Spleen (tissue), 7 donors: ENCODE results near the gene AP5Z1.

Experiments
- POLR2A ChIP-seq, 3 donors: fragments of 450-650 bp; IDR thresholded peaks; one replicate each; pipeline ENCODE4 v1.5.1; 2017; ENCODE audit warnings: antibody characterized with exemption in 3 of 3, mild to moderate bottlenecking in 1 of 3
- TF ChIP-seq, protein P1 (sequence below), 11 experiments: fragments of 200-600 bp in 7 of 11; fragments of 450-650 bp in 4 of 11; sonication (generic) in 4 of 11; IDR thresholded peaks in 8 of 11; conservative IDR thresholded peaks in 3 of 11; 1 replicate in 7 of 11; 2 replicates in 4 of 11; pipeline versions ENCODE4 v1.4.0 to v1.8.0; 2016 to 2021; ENCODE audit warnings: antibody characterized with exemption in 11 of 11, inconsistent platforms in 4 of 11, mild to moderate bottlenecking in 1 of 11
- donor health status: DM: no; HTN: no; CAD: no; lungs with moderate emphysema.
- donor health status: DM: no; HTN: no; CAD: no.
- donor health status: DM: no; HTN: no; CAD: no.

DNA sequence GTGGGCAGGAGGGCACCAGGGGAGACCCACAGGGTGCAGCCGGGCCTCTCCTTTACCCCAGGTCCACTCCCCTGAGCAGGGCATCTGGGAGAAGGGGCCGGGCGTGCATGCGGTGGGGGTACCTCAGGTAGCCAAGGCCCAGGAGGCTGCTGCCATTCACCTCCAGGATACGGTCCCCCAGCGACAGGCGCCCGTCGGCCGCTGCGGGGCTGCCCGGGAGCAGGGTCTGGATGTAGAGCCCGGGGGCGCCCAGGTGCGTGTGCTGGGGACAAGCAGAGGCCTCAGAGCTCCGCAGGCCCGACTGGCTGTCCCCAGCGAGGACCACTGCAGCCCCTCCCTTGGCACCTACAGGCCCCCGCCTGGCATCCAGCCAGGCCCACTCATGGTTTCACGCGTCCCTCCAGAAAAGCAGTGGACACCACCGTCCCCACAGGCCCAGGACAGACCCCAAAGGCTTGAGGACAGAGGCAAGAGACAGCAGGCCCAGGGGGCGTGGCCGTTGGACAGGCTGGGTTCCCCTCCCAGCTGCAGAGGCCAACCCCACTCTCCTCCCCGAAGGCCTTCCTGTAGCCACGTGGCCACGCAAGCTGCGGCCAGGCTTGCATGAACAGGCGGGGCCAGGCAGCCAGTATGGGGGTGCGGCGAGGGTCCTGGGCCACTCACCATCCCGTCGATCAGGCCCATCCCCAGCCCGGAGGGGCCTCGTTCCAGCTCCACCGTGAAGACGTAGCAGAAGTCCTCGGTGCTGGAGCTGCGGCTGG lies 24.3 kb downstream of the AP5Z1 start:
- TF ChIP-seq, protein P1, sequence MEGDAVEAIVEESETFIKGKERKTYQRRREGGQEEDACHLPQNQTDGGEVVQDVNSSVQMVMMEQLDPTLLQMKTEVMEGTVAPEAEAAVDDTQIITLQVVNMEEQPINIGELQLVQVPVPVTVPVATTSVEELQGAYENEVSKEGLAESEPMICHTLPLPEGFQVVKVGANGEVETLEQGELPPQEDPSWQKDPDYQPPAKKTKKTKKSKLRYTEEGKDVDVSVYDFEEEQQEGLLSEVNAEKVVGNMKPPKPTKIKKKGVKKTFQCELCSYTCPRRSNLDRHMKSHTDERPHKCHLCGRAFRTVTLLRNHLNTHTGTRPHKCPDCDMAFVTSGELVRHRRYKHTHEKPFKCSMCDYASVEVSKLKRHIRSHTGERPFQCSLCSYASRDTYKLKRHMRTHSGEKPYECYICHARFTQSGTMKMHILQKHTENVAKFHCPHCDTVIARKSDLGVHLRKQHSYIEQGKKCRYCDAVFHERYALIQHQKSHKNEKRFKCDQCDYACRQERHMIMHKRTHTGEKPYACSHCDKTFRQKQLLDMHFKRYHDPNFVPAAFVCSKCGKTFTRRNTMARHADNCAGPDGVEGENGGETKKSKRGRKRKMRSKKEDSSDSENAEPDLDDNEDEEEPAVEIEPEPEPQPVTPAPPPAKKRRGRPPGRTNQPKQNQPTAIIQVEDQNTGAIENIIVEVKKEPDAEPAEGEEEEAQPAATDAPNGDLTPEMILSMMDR (IDR thresholded peaks at IDR 0.05 in 8 of 11, conservative IDR thresholded peaks at IDR 0.05 in 3 of 11) = no peak
- no peak for TF ChIP-seq POLR2A (IDR thresholded peaks at IDR 0.05)
